Measurements from ENCODE around the gene SYAP1. TPM values are rescaled to one million over a fixed set of nuclear protein-coding genes. Genes with fewer than 3 reads are reported as not detected.

The SYAP1 gene
- total and polyA plus RNA-seq, 2 donors (not counting 1 experiment from before 2014, with no cell fraction given): 3.5 to 18.3 TPM

DNA sequence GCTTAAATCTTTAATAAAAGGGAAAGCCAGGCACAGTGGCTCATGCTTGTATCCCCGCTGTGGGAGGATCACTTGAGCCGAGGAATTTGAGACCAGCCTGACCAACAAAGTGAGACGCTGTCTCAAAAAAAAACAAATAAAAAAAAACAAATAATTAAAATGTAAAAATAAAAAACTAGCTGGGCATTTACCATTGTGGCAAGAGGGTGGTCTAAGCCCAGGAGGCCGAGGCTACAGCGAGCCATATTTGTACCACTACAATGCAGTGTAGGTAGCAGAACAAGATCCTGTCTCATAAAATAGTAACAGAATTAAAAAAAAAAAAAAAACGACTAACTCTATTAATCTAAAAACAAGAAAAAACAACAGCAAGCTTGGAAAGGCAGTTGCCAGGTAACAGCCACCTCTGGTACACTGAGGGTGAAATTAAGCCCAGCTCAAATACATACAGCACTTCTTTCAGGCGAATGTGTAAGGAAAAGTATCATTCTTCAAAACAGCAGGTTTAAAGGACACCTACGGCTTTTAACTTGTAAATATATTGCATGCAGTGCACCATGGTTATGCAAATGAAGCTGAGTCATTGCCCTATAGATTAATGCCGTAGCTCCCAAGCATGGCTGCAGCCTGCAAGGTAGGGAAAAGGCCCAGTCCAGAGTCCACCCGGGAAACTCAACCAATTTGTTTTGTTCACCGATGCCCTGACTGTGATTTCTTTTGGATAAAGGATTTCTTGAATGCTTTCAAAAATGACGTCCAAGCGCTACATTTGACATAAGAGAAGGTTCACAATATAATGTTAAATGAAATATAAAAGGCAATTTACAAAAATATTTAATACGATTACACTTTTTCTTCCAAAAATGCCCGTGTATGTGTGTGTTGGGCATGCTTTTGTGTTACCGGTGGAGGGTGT is 52.3 kb downstream of the SYAP1 start:
- Histone ChIP-seq H3K9me3 (ENCODE audit: control extremely low read depth in 1 of 3, control insufficient read depth in 2 of 3, insufficient read depth in 1 of 3, low read length in 2 of 3) (no peaks in the 10 kb centered on the region), H3K4me3 (ENCODE audit: control extremely low read depth in 1 of 5, extremely low read depth in 1 of 5, insufficient read depth in 1 of 5, low read depth in 2 of 5, low read length in 4 of 5) (no peak overlapping the region), H3K4me1 (ENCODE audit: control insufficient read depth in 2 of 2, insufficient read depth in 2 of 2, low read length in 2 of 2) (no peaks in the 10 kb centered on the region), H2AFZ (ENCODE audit: insufficient read depth, low read depth, low read length, poor library complexity, severe bottlenecking) (no peak overlapping the region), H3K79me2 (ENCODE audit: control insufficient read depth, insufficient read depth, low read length) (no peaks in the 10 kb centered on the region), H3K4me2 (replicated peaks; ENCODE audit: low read depth, low read length, poor library complexity, severe bottlenecking) (no peak overlapping the region), H3K27me3 (replicated peaks in 1 of 4; ENCODE audit: control extremely low read depth in 1 of 4, control insufficient read depth in 3 of 4, insufficient read depth in 4 of 4, low read length in 3 of 4) (no peaks in the 10 kb centered on the region), H4K20me1 (ENCODE audit: control insufficient read depth, insufficient read depth, low read length, poor library complexity, severe bottlenecking) (no peaks in the 10 kb centered on the region), H3K36me3 (replicated peaks in 1 of 2; ENCODE audit: control extremely low read depth in 1 of 2, control insufficient read depth in 1 of 2, extremely low read depth in 1 of 2, insufficient read depth in 2 of 2, low read length in 1 of 2) (no peaks in the 10 kb centered on the region), H3K9ac (ENCODE audit: low read length) (no peak overlapping the region), H3K27ac (ENCODE audit: low read length in 2 of 2) (no peak overlapping the region)
- no peak overlapping the region for H3K27ac Mint-ChIP-seq
- intact Hi-C loops (cut with micrococcal nuclease): no loop called here
- H3K27me3 Mint-ChIP-seq: no peaks in the 10 kb centered on the region
- POLR2A ChIA-PET: no interaction called here
- CTCF ChIA-PET: no interaction called here
- 100% methylated on average over 2 of the region's 16 CpGs for WGBS (ENCODE audit: insufficient coverage)
- ATAC-seq (ENCODE audit: low read depth) (no peak), DNase-seq (no peak)
- no peak overlapping the region for H3K4me3 Mint-ChIP-seq
- peaks cover 2% of the 10 kb centered on the region for H3K4me1 Mint-ChIP-seq
- TF ChIP-seq, protein P1, sequence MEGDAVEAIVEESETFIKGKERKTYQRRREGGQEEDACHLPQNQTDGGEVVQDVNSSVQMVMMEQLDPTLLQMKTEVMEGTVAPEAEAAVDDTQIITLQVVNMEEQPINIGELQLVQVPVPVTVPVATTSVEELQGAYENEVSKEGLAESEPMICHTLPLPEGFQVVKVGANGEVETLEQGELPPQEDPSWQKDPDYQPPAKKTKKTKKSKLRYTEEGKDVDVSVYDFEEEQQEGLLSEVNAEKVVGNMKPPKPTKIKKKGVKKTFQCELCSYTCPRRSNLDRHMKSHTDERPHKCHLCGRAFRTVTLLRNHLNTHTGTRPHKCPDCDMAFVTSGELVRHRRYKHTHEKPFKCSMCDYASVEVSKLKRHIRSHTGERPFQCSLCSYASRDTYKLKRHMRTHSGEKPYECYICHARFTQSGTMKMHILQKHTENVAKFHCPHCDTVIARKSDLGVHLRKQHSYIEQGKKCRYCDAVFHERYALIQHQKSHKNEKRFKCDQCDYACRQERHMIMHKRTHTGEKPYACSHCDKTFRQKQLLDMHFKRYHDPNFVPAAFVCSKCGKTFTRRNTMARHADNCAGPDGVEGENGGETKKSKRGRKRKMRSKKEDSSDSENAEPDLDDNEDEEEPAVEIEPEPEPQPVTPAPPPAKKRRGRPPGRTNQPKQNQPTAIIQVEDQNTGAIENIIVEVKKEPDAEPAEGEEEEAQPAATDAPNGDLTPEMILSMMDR (IDR thresholded peaks at IDR 0.05): no peak
- no peaks in the 10 kb centered on the region for H3K9me3 Mint-ChIP-seq (ENCODE audit: insufficient read depth)

DNA sequence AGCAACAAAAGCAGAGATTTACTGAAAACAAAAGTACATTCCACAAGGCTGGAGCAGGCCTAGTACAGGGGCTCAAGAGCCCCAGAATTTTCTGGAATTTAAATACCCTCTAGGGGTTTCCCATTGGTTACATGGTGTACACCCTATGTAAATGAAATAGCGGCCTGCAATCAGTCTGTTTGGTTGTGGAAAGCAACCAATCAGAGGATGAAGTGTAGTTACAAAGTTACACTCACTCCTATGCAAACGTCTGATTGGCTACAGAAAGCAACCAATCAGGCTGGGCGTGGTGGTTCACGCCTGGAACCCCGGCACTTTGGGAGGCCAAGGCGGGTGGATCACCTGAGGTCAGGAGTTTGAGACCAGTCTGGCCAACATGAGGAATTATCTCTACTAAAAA is 53.0 kb downstream of the SYAP1 start:
- CTCF ChIA-PET: no interaction called here

More for the DNA sequence above, 53.0 kb downstream of the SYAP1 start:
- Histone ChIP-seq H3K79me2 (ENCODE audit: control insufficient read depth, insufficient read depth, low read length) (no peaks in the 10 kb centered on the region), H3K4me1 (ENCODE audit: control insufficient read depth in 2 of 2, insufficient read depth in 2 of 2, low read length in 2 of 2) (no peaks in the 10 kb centered on the region), H3K9ac (ENCODE audit: low read length) (no peak overlapping the region), H3K27ac (ENCODE audit: low read length in 2 of 2) (no peak overlapping the region), H4K20me1 (ENCODE audit: control insufficient read depth, insufficient read depth, low read length, poor library complexity, severe bottlenecking) (no peaks in the 10 kb centered on the region), H3K36me3 (replicated peaks in 1 of 2; ENCODE audit: control extremely low read depth in 1 of 2, control insufficient read depth in 1 of 2, extremely low read depth in 1 of 2, insufficient read depth in 2 of 2, low read length in 1 of 2) (no peaks in the 10 kb centered on the region), H3K27me3 (replicated peaks in 1 of 4; ENCODE audit: control extremely low read depth in 1 of 4, control insufficient read depth in 3 of 4, insufficient read depth in 4 of 4, low read length in 3 of 4) (no peaks in the 10 kb centered on the region), H3K4me3 (ENCODE audit: control extremely low read depth in 1 of 5, extremely low read depth in 1 of 5, insufficient read depth in 1 of 5, low read depth in 2 of 5, low read length in 4 of 5) (no peak overlapping the region), H3K9me3 (ENCODE audit: control extremely low read depth in 1 of 3, control insufficient read depth in 2 of 3, insufficient read depth in 1 of 3, low read length in 2 of 3) (no peaks in the 10 kb centered on the region), H2AFZ (ENCODE audit: insufficient read depth, low read depth, low read length, poor library complexity, severe bottlenecking) (no peak overlapping the region), H3K4me2 (replicated peaks; ENCODE audit: low read depth, low read length, poor library complexity, severe bottlenecking) (no peak overlapping the region)
- Mint-ChIP-seq H3K9me3 (ENCODE audit: insufficient read depth) (no peaks in the 10 kb centered on the region), H3K4me3 (no peak overlapping the region), H3K4me1 (peaks cover 2% of the 10 kb centered on the region), H3K27ac (no peak overlapping the region), H3K27me3 (no peaks in the 10 kb centered on the region)
- DNase-seq (no peak), ATAC-seq (ENCODE audit: low read depth) (no peak)
- TF ChIP-seq, protein P1 (IDR thresholded peaks at IDR 0.05): no peak
- no peak for TF ChIP-seq EZH2 (IDR thresholded peaks at IDR 0.05; ENCODE audit: borderline replicate concordance, insufficient read depth, low read depth, low read length, poor library complexity, severe bottlenecking)
- intact Hi-C loops (cut with micrococcal nuclease): no loop called here
- no CpG with 5 or more reads among the region's 6 CpGs for WGBS (ENCODE audit: insufficient coverage)
- POLR2A ChIA-PET: no interaction called here

Data from B cell (primary cell).